ENCODE results near the gene AP3S1.
"Not testable (repeated sequence)": the region's sequence is repeated elsewhere in the genome, so short reads cannot be mapped to it uniquely, and the experiment has no call there.

DNA sequence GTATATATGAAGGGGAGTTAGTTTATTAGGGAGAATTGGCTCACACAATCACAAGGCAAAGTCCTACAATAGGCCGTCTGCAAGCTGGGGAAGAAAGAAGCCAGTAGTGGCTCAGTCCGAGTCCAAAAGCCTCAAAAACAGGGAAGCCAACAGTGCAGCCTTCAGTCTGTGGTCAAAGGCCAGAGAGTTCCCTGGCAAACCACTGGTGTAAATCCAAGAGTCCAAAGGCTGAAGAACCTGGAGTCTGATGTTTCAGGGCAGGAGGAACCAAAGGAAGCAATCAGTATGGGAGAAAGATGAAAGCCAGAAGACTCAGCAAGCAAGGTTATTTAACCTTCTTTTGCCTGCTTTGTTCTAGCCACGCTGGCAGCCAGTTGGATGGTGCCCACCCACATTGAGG lies 43.5 kb downstream of the AP3S1 start:
- TF ChIP-seq, protein P1, sequence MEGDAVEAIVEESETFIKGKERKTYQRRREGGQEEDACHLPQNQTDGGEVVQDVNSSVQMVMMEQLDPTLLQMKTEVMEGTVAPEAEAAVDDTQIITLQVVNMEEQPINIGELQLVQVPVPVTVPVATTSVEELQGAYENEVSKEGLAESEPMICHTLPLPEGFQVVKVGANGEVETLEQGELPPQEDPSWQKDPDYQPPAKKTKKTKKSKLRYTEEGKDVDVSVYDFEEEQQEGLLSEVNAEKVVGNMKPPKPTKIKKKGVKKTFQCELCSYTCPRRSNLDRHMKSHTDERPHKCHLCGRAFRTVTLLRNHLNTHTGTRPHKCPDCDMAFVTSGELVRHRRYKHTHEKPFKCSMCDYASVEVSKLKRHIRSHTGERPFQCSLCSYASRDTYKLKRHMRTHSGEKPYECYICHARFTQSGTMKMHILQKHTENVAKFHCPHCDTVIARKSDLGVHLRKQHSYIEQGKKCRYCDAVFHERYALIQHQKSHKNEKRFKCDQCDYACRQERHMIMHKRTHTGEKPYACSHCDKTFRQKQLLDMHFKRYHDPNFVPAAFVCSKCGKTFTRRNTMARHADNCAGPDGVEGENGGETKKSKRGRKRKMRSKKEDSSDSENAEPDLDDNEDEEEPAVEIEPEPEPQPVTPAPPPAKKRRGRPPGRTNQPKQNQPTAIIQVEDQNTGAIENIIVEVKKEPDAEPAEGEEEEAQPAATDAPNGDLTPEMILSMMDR (IDR thresholded peaks at IDR 0.05) = not testable (repeated sequence)
- not testable (repeated sequence) for TF ChIP-seq POLR2A (IDR thresholded peaks at IDR 0.05)
